Measurements from ENCODE around the gene MIB2.

Gene MIB2

DNA sequence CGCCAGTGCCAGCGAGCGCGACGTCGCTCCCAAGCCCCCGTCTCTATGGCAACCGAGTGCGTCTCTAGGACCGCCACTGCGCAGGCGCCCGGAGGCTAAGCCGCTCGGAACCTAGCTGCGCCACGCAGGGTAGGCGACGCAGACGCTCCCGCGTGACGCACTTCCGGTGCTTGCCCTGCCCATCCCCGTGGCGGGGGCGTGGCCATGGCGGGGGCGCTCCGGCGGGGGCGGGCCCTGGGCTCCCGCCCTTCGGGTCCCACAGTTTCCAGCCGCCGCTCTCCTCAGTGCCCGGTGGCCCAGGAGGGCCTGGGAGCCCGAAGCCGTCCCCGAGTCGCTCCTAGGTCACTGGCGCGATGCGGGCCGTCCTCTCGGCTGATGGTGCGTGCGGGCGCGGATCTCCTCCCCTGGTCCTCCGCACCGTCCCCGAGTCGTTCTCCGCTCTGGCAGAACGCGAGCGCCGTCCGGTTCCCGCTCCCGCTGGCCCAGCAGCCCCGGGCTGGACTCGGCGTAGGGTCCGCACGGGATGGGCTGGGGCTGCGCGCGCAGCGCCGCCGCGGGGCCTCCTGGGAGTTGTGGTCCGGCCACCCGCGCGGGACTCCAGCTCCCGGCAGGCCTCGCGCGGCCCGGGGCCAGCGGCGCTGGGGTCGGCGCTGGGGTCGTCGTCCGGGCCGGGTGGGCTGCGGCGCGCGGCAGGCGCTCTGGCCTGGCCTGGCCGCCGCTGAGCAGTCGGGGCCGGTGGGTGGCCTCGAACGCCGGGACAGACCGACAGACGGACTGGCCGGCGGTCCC lies at the start of gene MIB2:
Gene MIB2 (plus strand): TSS at position 245 of the 789 bp plus-strand sequence. CDS start 7,953 bp downstream, outside the sequence.
- TF ChIP-seq JUND (IDR thresholded peaks at IDR 0.05; ENCODE audit: low read depth), result no peak
- in situ Hi-C loops (cut with HindIII; ENCODE audit: low pct_unique_long_range_greater_than_20kb, low sequenced_read_pairs), result no loop called here

DNA sequence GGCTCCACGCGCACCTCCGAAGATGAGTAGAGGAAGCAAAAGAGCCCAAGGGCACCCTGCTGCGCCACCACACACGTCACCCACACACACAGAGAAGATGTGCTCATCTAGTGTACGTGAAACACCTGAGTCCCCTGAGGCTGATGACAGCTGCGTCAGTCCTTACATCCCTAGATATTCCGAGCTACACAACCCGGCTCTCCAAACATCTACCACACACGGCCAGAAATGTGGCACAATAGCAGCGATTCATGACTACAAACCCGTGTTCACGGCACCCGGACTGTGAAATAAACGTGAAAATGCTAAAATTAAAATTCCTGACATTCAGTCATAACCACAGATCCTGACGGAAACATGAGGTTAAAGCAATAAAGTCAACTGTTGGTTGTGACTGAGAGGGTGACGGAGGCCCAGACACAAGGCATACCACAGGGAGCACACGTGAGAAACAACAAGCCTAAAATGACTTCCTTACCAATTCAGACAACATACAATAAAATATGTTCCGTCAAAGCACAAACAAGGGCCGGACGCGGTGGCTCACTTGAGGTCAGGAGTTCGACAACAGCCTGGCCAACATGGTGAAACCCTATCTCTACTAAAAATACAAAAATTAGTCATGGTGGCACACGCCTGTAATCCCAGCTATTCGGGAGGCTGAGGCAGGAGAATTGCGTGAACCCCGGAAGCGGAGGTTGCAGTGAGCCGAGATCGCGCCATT lies 48.0 kb upstream of the MIB2 start:
- in situ Hi-C loops (cut with HindIII; ENCODE audit: low pct_unique_long_range_greater_than_20kb, low sequenced_read_pairs), result no loop called here
- DNase-seq (ENCODE audit: low read depth in 1 of 2, low spot score in 1 of 2), result no peak
- no peak for TF ChIP-seq JUND (IDR thresholded peaks at IDR 0.05; ENCODE audit: low read depth)

More for the DNA sequence above, at the start of gene MIB2:
- peak; percentile 96 to 98 for DNase-seq (ENCODE audit: low read depth in 1 of 2, low spot score in 1 of 2)

DNA sequence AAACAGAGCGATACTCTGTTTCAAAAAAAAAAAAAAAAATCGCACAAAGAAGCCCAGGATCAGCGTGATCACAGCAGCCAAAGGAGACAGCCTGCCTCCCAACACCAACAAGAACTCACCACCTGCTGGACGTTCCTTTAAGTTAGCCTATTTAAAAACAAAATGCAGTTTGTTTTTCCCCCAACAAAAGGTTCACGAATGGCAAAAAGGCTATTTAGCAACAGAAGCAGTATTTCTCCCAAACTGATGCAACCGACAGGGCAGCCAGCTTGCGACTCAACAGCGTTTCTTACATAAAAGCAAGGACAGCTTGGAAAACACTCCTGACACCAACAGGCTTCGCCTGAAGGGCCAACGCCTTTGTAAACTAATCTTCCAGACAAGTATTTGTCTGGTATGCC lies 47.4 kb upstream of the MIB2 start:
- in situ Hi-C loops (cut with HindIII; ENCODE audit: low pct_unique_long_range_greater_than_20kb, low sequenced_read_pairs), result no loop called here
- DNase-seq (ENCODE audit: low read depth in 1 of 2, low spot score in 1 of 2), result no peak
- TF ChIP-seq JUND (IDR thresholded peaks at IDR 0.05; ENCODE audit: low read depth), result no peak

DNA sequence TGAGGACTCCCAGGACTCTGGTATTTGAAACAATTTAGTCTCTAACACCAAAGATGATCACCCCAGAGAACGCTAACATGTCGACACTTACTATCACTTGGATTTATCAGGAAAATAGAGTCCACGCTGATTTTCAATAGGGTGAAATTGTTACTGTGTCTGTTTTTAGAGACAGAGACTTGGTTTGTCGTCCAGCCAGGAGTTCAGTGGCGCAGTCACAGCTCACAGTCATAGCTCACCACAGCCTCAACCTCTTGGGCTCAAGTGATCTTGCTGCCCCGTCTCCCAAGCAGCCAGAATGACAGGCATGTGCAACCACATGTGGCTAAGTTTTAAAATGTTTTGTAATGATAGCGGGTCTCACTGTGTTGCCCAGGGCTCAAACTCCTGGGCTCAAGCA lies 46.0 kb upstream of the MIB2 start:
- DNase-seq (ENCODE audit: low read depth in 1 of 2, low spot score in 1 of 2), result no peak
- in situ Hi-C loops (cut with HindIII; ENCODE audit: low pct_unique_long_range_greater_than_20kb, low sequenced_read_pairs), result no loop called here
- no peak for TF ChIP-seq JUND (IDR thresholded peaks at IDR 0.05; ENCODE audit: low read depth)

DNA sequence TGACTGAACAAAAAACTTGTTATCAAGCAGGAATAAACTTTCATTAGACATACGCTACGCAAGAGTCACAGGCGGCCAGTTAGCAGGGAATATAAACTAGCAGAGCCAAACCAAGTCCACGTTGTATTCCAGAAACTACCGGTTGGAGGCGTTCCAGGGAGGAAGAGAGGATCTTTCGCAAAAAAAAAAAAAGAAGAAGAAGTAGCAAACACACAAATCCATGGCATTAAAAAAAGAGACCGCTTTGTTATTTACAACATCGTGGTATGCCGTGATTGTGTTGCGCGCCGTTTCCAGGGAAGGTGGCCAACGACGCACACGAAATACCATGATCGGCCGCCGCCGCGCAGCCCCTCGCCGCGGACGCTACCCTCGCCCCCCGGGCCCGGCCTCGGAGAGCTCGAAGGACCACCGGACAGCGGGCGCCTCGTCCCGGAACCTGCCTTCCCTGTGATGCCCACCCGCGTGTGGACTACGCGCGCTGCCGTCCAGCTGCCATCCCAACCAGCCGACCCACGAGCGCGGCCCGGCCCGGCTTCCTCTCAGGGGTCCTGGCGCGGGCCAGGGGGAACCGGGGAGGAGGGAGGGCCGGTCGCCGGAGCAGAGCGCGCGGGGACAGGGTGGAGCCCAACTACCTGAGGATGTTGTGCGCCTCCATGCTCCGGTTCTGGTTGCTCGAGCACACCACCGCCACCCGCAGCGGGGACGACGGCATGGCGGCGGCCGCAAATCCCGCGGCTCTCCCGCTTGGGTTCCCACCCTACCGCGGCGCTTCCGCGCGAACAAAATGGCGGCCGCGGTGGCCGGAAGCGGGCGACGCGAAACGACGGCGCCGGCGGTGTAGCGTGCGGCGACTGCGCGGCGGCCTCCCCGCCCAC lies 41.2 kb upstream of the MIB2 start:
- DNase-seq (ENCODE audit: low read depth in 1 of 2, low spot score in 1 of 2), result peak; percentile 59 to 68
- in situ Hi-C loops (cut with HindIII; ENCODE audit: low pct_unique_long_range_greater_than_20kb, low sequenced_read_pairs), result no loop called here
- no peak for TF ChIP-seq JUND (IDR thresholded peaks at IDR 0.05; ENCODE audit: low read depth)

DNA sequence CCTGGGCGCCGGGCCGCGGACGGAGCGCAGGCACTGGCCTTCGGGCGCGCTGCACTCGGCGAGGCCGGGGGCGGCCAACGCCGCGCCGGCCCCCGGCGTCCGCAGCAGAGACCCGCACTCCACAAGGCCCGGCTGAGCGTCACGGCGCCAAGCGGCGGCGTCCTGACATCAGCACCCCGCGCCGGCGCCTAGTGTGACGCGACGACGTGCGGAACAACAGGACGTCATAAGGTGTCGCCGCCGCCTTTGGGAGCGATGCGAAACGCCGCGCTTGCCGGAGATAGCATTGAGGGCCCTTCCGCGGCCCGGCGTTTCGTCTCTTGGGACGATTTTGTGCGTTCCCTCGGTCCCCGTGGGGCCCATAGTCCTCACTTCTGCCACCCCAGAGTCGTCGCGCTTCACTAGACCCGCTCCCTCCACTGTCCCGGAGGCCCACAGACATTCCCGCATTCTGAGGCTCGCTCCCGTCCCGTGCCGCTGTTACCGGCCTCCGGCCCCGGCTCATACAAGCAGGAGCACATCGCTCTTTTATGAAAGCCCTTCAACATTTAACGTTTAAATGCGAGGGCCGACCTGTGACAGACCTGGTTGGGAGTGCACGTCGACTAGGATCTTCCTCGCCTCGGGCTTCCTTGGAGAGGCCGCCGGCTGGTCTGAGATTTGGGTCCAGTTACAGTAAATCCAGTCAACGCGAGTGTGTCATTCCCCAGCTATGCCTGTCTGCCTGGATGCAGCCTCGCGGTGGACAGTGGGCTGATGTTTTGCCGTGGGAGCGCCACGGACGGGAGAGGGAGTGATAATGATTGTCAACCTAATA lies 40.4 kb upstream of the MIB2 start, which contains the start of gene SSU72:
Gene SSU72 (minus strand): TSS at position 143 of the 817 bp plus-strand sequence. CDS start 306 bp downstream, outside the sequence.
- DNase-seq (ENCODE audit: low read depth in 1 of 2, low spot score in 1 of 2), result peak; percentile 75 to 92
- no peak for TF ChIP-seq JUND (IDR thresholded peaks at IDR 0.05; ENCODE audit: low read depth)
- in situ Hi-C loops (cut with HindIII; ENCODE audit: low pct_unique_long_range_greater_than_20kb, low sequenced_read_pairs), result no loop called here

DNA sequence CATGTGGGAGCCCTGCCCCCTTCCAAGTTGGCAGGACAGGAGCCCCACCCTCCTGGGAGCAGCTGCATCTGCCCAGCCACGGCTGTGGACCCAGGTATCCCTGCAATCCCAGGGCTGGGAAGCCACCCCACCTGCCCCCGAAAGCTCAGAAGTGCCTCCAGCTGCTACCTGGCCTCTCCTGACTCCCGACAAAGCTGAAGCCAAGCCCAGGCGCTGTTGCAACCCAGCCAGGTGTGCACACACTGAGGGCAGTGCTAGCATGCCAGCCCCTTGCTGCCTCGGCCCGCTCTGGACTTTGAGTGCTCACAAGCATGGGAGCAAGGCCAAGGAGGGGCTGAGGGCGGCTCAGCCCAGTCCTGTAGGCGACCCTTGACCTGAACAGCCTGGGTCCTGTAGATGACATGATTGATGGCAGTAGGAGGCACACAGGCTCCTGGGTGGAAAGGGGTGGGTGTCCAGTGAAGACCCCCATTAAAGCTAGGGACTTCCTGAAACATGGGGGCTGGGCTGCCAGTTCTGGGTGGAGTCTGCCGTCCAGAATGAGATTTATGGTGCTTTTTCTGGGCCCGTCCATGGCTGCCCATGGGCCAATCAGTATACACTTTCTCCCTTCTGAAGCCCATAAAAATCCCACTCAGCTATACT lies 37.8 kb upstream of the MIB2 start:
- no peak for TF ChIP-seq JUND (IDR thresholded peaks at IDR 0.05; ENCODE audit: low read depth)
- in situ Hi-C loops (cut with HindIII; ENCODE audit: low pct_unique_long_range_greater_than_20kb, low sequenced_read_pairs), result no loop called here
- DNase-seq (ENCODE audit: low read depth in 1 of 2, low spot score in 1 of 2), result no peak

DNA sequence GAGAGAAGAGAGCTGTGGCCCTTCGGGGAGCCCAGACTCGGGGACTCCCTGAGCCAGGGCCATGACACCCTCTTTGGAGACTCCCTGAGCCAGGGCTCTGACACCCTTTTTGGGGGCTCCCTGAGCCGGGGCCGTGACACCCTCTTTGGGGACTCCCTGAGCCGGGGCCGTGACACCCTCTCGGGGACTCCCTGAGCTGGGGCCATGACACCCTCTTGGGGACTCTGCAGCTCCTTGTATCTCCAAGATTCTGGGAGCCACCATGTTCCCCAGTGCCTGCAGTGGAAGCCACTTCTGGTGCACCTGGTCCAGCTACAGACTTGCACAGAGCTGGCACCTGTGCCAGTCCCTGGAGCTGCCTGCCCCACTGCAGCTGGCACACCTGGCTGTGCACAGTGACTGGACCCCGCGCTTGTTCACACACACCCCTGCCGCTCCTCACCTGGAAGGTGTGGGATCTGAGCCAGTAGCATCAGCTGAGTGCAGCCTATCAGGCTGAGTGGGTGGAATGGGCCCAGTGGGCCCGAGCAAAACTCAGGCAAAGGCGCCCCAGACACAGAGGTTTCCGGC lies 36.8 kb upstream of the MIB2 start:
- TF ChIP-seq JUND (IDR thresholded peaks at IDR 0.05; ENCODE audit: low read depth), result no peak
- in situ Hi-C loops (cut with HindIII; ENCODE audit: low pct_unique_long_range_greater_than_20kb, low sequenced_read_pairs), result no loop called here
- DNase-seq (ENCODE audit: low read depth in 1 of 2, low spot score in 1 of 2), result no peak

DNA sequence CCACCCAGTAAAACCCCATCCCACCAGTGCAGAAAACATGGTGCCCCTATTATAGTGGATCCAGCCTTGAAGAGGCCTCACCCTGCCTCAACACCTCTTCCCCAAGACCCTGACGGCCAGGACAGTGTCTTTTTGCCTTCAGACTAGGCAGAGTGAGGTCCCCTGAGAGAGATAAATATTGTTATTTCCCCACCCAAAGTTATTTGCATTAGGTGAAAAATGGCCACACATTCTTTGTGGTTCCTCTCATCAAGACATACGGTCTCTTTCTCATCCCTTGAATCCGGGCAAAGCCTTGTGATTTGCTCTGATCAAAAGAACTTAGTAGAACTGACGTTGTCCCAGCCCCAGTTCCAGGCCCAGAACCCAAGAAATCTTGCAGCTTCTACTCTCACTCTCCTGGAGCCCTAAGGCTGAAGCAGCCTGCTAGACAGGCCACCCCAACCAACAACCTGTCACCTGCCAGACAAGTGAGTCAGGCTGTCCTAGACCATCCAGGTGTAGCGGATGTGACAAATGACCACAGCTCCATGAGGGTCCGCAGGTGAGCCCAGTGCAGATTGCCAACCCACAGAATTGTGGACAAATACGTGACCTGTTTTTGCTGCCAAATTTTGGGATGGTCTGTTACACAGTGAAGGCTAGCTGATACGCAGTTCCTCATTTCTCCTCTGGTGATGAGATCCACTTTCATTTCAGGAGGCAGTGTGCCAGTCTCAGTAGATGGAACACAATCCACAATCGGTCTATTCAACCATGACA lies 32.5 kb upstream of the MIB2 start:
- TF ChIP-seq JUND (IDR thresholded peaks at IDR 0.05; ENCODE audit: low read depth), result no peak
- in situ Hi-C loops (cut with HindIII; ENCODE audit: low pct_unique_long_range_greater_than_20kb, low sequenced_read_pairs), result no loop called here
- no peak for DNase-seq (ENCODE audit: low read depth in 1 of 2, low spot score in 1 of 2)

DNA sequence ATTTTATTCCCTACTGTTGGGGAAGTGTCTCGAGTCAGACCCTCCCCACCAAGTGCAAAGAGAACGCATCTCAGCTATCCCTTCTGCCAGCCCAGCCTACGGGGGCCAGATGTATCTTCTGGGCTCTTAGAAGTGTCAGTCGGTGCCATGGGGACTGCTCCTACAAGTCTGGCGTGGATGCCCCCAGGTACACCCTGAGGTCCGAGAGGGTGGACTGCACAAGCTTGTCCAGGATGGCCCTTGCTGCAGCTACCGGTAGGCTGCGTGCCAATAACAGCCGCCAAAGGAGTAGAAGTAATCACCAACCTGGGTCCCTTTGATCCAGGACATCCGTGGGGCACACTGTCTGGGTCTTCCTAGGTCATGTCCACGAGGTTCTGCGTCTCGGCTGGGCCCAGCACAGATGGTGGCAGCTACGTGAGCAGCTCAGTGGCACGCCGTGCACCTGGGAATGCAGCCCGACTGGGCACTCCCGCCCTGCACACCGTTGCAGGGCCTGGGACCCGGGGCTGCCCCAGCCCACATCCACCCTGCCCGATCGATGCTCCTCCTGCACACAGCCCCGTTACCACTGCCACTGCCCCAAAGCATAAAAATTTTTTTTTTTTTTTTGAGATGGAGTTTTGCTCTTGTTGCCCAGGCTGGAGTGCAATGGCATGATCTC lies 31.8 kb upstream of the MIB2 start:
- in situ Hi-C loops (cut with HindIII; ENCODE audit: low pct_unique_long_range_greater_than_20kb, low sequenced_read_pairs), result no loop called here
- TF ChIP-seq JUND (IDR thresholded peaks at IDR 0.05; ENCODE audit: low read depth), result no peak
- no peak for DNase-seq (ENCODE audit: low read depth in 1 of 2, low spot score in 1 of 2)

All from T47D (cell line).